Measurements from ENCODE around the gene PRR12.

Gene PRR12

GRCh38 chr19:49652551-49653465 lies 61.8 kb downstream of the PRR12 start:
- Histone ChIP-seq H3K27ac (ENCODE audit: insufficient read depth in 1 of 2, low read depth in 1 of 2, low read length in 2 of 2, poor library complexity in 1 of 2, severe bottlenecking in 2 of 2) (no peak overlapping the region), H3K9me3 (ENCODE audit: control extremely low read depth in 1 of 5, control insufficient read depth in 4 of 5, insufficient read depth in 2 of 5, low read depth in 1 of 5, low read length in 4 of 5) (no peaks in the 10 kb centered on the region), H3K27me3 (replicated peaks in 2 of 5; ENCODE audit: control insufficient read depth in 4 of 5, insufficient read depth in 5 of 5, low read length in 4 of 5) (no peaks in the 10 kb centered on the region), H3K36me3 (ENCODE audit: control insufficient read depth in 4 of 4, insufficient read depth in 4 of 4, low read length in 3 of 4) (peaks cover 14 to 87% (median 53%) of the 10 kb centered on the region in 4 experiments), H3K4me3 (ENCODE audit: control insufficient read depth in 1 of 7, extremely low read depth in 1 of 7, insufficient read depth in 4 of 7, low read depth in 2 of 7, low read length in 6 of 7) (no peak overlapping the region), H3K4me1 (ENCODE audit: control extremely low read depth in 1 of 4, control insufficient read depth in 4 of 4, insufficient read depth in 4 of 4, low read length in 3 of 4) (no peaks in the 10 kb centered on the region)
- CTCF ChIA-PET = no interaction called here
- POLR2A ChIA-PET = no interaction called here
- DNase-seq = no peak
- WGBS (ENCODE audit: insufficient coverage) = 97% methylated on average over 50 of the region's 58 CpGs

GRCh38 chr19:49653466-49653806 lies 62.5 kb downstream of the PRR12 start:
- Histone ChIP-seq H3K4me1 (ENCODE audit: control extremely low read depth in 1 of 4, control insufficient read depth in 4 of 4, insufficient read depth in 4 of 4, low read length in 3 of 4) (no peaks in the 10 kb centered on the region), H3K9me3 (ENCODE audit: control extremely low read depth in 1 of 5, control insufficient read depth in 4 of 5, insufficient read depth in 2 of 5, low read depth in 1 of 5, low read length in 4 of 5) (no peaks in the 10 kb centered on the region), H3K27me3 (replicated peaks in 2 of 5; ENCODE audit: control insufficient read depth in 4 of 5, insufficient read depth in 5 of 5, low read length in 4 of 5) (no peaks in the 10 kb centered on the region), H3K27ac (ENCODE audit: insufficient read depth in 1 of 2, low read depth in 1 of 2, low read length in 2 of 2, poor library complexity in 1 of 2, severe bottlenecking in 2 of 2) (no peak overlapping the region), H3K4me3 (ENCODE audit: control insufficient read depth in 1 of 7, extremely low read depth in 1 of 7, insufficient read depth in 4 of 7, low read depth in 2 of 7, low read length in 6 of 7) (no peak overlapping the region), H3K36me3 (ENCODE audit: control insufficient read depth in 4 of 4, insufficient read depth in 4 of 4, low read length in 3 of 4) (peaks cover 15 to 90% (median 58%) of the 10 kb centered on the region in 4 experiments)
- WGBS (ENCODE audit: insufficient coverage) = 97% methylated on average over 11 of the region's 13 CpGs
- no peak for DNase-seq
- ChIA-PET POLR2A (no interaction called here), CTCF (no interaction called here)

- ChIA-PET CTCF (interaction anchor here (0.7 kb wide), 1 partner anchor 18 kb away, joined by 3 read pairs; no protein-coding TSS in a partner anchor), POLR2A (no interaction called here)
- no peak for DNase-seq
- Histone ChIP-seq H3K4me3 (ENCODE audit: control insufficient read depth in 1 of 7, extremely low read depth in 1 of 7, insufficient read depth in 4 of 7, low read depth in 2 of 7, low read length in 6 of 7) (no peak overlapping the region), H3K4me1 (ENCODE audit: control extremely low read depth in 1 of 4, control insufficient read depth in 4 of 4, insufficient read depth in 4 of 4, low read length in 3 of 4) (no peaks in the 10 kb centered on the region), H3K36me3 (ENCODE audit: control insufficient read depth in 4 of 4, insufficient read depth in 4 of 4, low read length in 3 of 4) (peaks cover 19 to 94% (median 64%) of the 10 kb centered on the region in 4 experiments), H3K9me3 (ENCODE audit: control extremely low read depth in 1 of 5, control insufficient read depth in 4 of 5, insufficient read depth in 2 of 5, low read depth in 1 of 5, low read length in 4 of 5) (no peaks in the 10 kb centered on the region), H3K27ac (ENCODE audit: insufficient read depth in 1 of 2, low read depth in 1 of 2, low read length in 2 of 2, poor library complexity in 1 of 2, severe bottlenecking in 2 of 2) (no peak overlapping the region), H3K27me3 (replicated peaks in 2 of 5; ENCODE audit: control insufficient read depth in 4 of 5, insufficient read depth in 5 of 5, low read length in 4 of 5) (no peaks in the 10 kb centered on the region)
- 97% methylated on average over 5 of the region's 10 CpGs for WGBS (ENCODE audit: insufficient coverage)
Measured at GRCh38 chr19:49654581-49654980, 63.6 kb downstream of the PRR12 start.

- peaks cover 19 to 95% (median 67%) of the 10 kb centered on the region in 4 experiments for H3K36me3 ChIP-seq (ENCODE audit: control insufficient read depth in 4 of 4, insufficient read depth in 4 of 4, low read length in 3 of 4)
- no peaks in the 10 kb centered on the region for H3K4me1 ChIP-seq (ENCODE audit: control extremely low read depth in 1 of 4, control insufficient read depth in 4 of 4, insufficient read depth in 4 of 4, low read length in 3 of 4)
- CTCF ChIA-PET = interaction anchor here (0.9 to 3.0 kb wide), 4 partner anchors 9 to 21 kb away, joined by 3 to 15 read pairs (median 6); partner anchors contain the start of genes BCL2L12, IRF3 and PRMT1
- H3K4me3 ChIP-seq (ENCODE audit: control insufficient read depth in 1 of 7, extremely low read depth in 1 of 7, insufficient read depth in 4 of 7, low read depth in 2 of 7, low read length in 6 of 7) = no peak overlapping the region
- DNase-seq = no peak
- 93% methylated on average over 23 of the region's 23 CpGs for WGBS (ENCODE audit: insufficient coverage)
- POLR2A ChIA-PET = interaction anchor here (1.1 kb wide), 1 partner anchor 13 kb away, joined by 4 read pairs; the partner anchor contains the start of gene SCAF1
- no peak overlapping the region for H3K27ac ChIP-seq (ENCODE audit: insufficient read depth in 1 of 2, low read depth in 1 of 2, low read length in 2 of 2, poor library complexity in 1 of 2, severe bottlenecking in 2 of 2)
- H3K9me3 ChIP-seq (ENCODE audit: control extremely low read depth in 1 of 5, control insufficient read depth in 4 of 5, insufficient read depth in 2 of 5, low read depth in 1 of 5, low read length in 4 of 5) = no peaks in the 10 kb centered on the region
- H3K27me3 ChIP-seq (replicated peaks in 2 of 5; ENCODE audit: control insufficient read depth in 4 of 5, insufficient read depth in 5 of 5, low read length in 4 of 5) = no peaks in the 10 kb centered on the region
Measured at GRCh38 chr19:49655570-49656455, 64.8 kb downstream of the PRR12 start.

- no peak for DNase-seq
- WGBS (ENCODE audit: insufficient coverage) = 94% methylated on average over 13 of the region's 17 CpGs
- Histone ChIP-seq H3K4me1 (ENCODE audit: control extremely low read depth in 1 of 4, control insufficient read depth in 4 of 4, insufficient read depth in 4 of 4, low read length in 3 of 4) (no peaks in the 10 kb centered on the region), H3K27ac (ENCODE audit: insufficient read depth in 1 of 2, low read depth in 1 of 2, low read length in 2 of 2, poor library complexity in 1 of 2, severe bottlenecking in 2 of 2) (no peak overlapping the region), H3K36me3 (ENCODE audit: control insufficient read depth in 4 of 4, insufficient read depth in 4 of 4, low read length in 3 of 4) (peaks cover 23 to 93% (median 68%) of the 10 kb centered on the region in 4 experiments), H3K27me3 (replicated peaks in 2 of 5; ENCODE audit: control insufficient read depth in 4 of 5, insufficient read depth in 5 of 5, low read length in 4 of 5) (no peaks in the 10 kb centered on the region), H3K9me3 (ENCODE audit: control extremely low read depth in 1 of 5, control insufficient read depth in 4 of 5, insufficient read depth in 2 of 5, low read depth in 1 of 5, low read length in 4 of 5) (no peaks in the 10 kb centered on the region), H3K4me3 (ENCODE audit: control insufficient read depth in 1 of 7, extremely low read depth in 1 of 7, insufficient read depth in 4 of 7, low read depth in 2 of 7, low read length in 6 of 7) (no peak overlapping the region)
- POLR2A ChIA-PET = no interaction called here
- CTCF ChIA-PET = interaction anchor here (0.9 to 3.0 kb wide), 5 partner anchors 9 to 20 kb away, joined by 3 to 15 read pairs (median 5); partner anchors contain the start of genes BCL2L12, IRF3 and PRMT1
Measured at GRCh38 chr19:49656456-49657109, 65.6 kb downstream of the PRR12 start.

GRCh38 chr19:49657493-49658138 lies 66.6 kb downstream of the PRR12 start:
- WGBS (ENCODE audit: insufficient coverage) = 96% methylated on average over 17 of the region's 22 CpGs
- no peak overlapping the region for H3K4me3 ChIP-seq (ENCODE audit: control insufficient read depth in 1 of 7, extremely low read depth in 1 of 7, insufficient read depth in 4 of 7, low read depth in 2 of 7, low read length in 6 of 7)
- ChIA-PET CTCF (interaction anchor here (0.6 to 3.0 kb wide), 5 partner anchors 8 to 14 kb away, joined by 3 to 15 read pairs (median 3); partner anchors contain the start of genes BCL2L12 and IRF3), POLR2A (no interaction called here)
- H3K9me3 ChIP-seq (ENCODE audit: control extremely low read depth in 1 of 5, control insufficient read depth in 4 of 5, insufficient read depth in 2 of 5, low read depth in 1 of 5, low read length in 4 of 5) = no peaks in the 10 kb centered on the region
- H3K36me3 ChIP-seq (ENCODE audit: control insufficient read depth in 4 of 4, insufficient read depth in 4 of 4, low read length in 3 of 4) = peaks cover 28 to 94% (median 72%) of the 10 kb centered on the region in 4 experiments
- H3K27me3 ChIP-seq (replicated peaks in 2 of 5; ENCODE audit: control insufficient read depth in 4 of 5, insufficient read depth in 5 of 5, low read length in 4 of 5) = no peaks in the 10 kb centered on the region
- no peak for DNase-seq
- H3K4me1 ChIP-seq (ENCODE audit: control extremely low read depth in 1 of 4, control insufficient read depth in 4 of 4, insufficient read depth in 4 of 4, low read length in 3 of 4) = no peaks in the 10 kb centered on the region
- H3K27ac ChIP-seq (ENCODE audit: insufficient read depth in 1 of 2, low read depth in 1 of 2, low read length in 2 of 2, poor library complexity in 1 of 2, severe bottlenecking in 2 of 2) = no peak overlapping the region

Measured in common myeloid progenitor, CD34-positive (primary cell).